Measurements from ENCODE around the gene PIR.

Gene PIR

GRCh38 chrX:15343075-15343476, 150.1 kb downstream of the PIR start:
- no peak for DNase-seq

- DNase-seq = no peak
Observed at GRCh38 chrX:15340867-15341266, 152.3 kb downstream of the PIR start.

GRCh38 chrX:15336023-15336413, 157.1 kb downstream of the PIR start:
- DNase-seq = no peak

GRCh38 chrX:15335135-15336022, 157.8 kb downstream of the PIR start, which contains the start of gene PIGA:
Gene PIGA (minus strand): TSS chrX:15335523. CDS start chrX:15331930, 3,593 bp downstream.
- peak; percentile 93 for DNase-seq
